ENCODE results near the gene ISYNA1.

- TF ChIP-seq CTCF (IDR thresholded peaks at IDR 0.05; ENCODE audit: low read length) (no peak), EZH2 (IDR thresholded peaks at IDR 0.05; ENCODE audit: borderline replicate concordance, low read length) (no peak)
These were observed 23.0 kb upstream of the ISYNA1 start for GRCh38 chr19:18460900-18461299.
